Measurements from ENCODE around the gene PDAP1. TPM values are rescaled to one million over a fixed set of nuclear protein-coding genes. Genes with fewer than 3 reads are reported as not detected.
"Not testable (repeated sequence)": the region's sequence is repeated elsewhere in the genome, so short reads cannot be mapped to it uniquely, and the experiment has no call there.

PDAP1 gene
- total RNA-seq, 1 experiment from 2014 or later = 87.2 TPM

GRCh38 chr7:99355098-99355497, 53.3 kb downstream of the PDAP1 start:
- Mint-ChIP-seq H3K4me3 (ENCODE audit: low read depth, unreplicated experiment) (no peak overlapping the region), H3K9me3 (ENCODE audit: low read depth, unreplicated experiment) (no peaks in the 10 kb centered on the region), H3K4me1 (ENCODE audit: low read depth, unreplicated experiment) (no peaks in the 10 kb centered on the region), H3K27ac (ENCODE audit: unreplicated experiment) (no peak overlapping the region), H3K36me3 (ENCODE audit: insufficient read depth, unreplicated experiment) (peaks cover 48% of the 10 kb centered on the region), H3K27me3 (ENCODE audit: unreplicated experiment) (no peaks in the 10 kb centered on the region)
- intact Hi-C loops (cut with micrococcal nuclease; ENCODE audit: unreplicated experiment) = no loop called here
- no TSS peak for BruUV-seq (replicated peaks)
- TF ChIP-seq CTCF (IDR thresholded peaks at IDR 0.05; ENCODE audit: unreplicated experiment) = no peak
- CTCF ChIA-PET = no interaction called here
- no peak for DNase-seq

- DNase-seq = no peak
- H3K4me3 Mint-ChIP-seq (ENCODE audit: low read depth, unreplicated experiment) = no peak overlapping the region
- peaks cover 31% of the 10 kb centered on the region for H3K36me3 Mint-ChIP-seq (ENCODE audit: insufficient read depth, unreplicated experiment)
- BruUV-seq (replicated peaks) = no TSS peak
- no peak for TF ChIP-seq CTCF (IDR thresholded peaks at IDR 0.05; ENCODE audit: unreplicated experiment)
- H3K27ac Mint-ChIP-seq (ENCODE audit: unreplicated experiment) = no peak overlapping the region
- intact Hi-C loops (cut with micrococcal nuclease; ENCODE audit: unreplicated experiment) = no loop called here
- no peaks in the 10 kb centered on the region for H3K4me1 Mint-ChIP-seq (ENCODE audit: low read depth, unreplicated experiment)
- CTCF ChIA-PET = no interaction called here
- H3K9me3 Mint-ChIP-seq (ENCODE audit: low read depth, unreplicated experiment) = no peaks in the 10 kb centered on the region
- H3K27me3 Mint-ChIP-seq (ENCODE audit: unreplicated experiment) = no peaks in the 10 kb centered on the region
Observed at GRCh38 chr7:99352247-99352646, 56.1 kb downstream of the PDAP1 start.

- H3K27ac Mint-ChIP-seq (ENCODE audit: unreplicated experiment); H3K9me3 Mint-ChIP-seq (ENCODE audit: low read depth, unreplicated experiment); BruUV-seq (replicated peaks); intact Hi-C loops (cut with micrococcal nuclease; ENCODE audit: unreplicated experiment); DNase-seq; H3K4me1 Mint-ChIP-seq (ENCODE audit: low read depth, unreplicated experiment); H3K4me3 Mint-ChIP-seq (ENCODE audit: low read depth, unreplicated experiment); H3K27me3 Mint-ChIP-seq (ENCODE audit: unreplicated experiment): not testable (repeated sequence)
- CTCF ChIA-PET = interaction anchor here (0.6 kb wide), 1 partner anchor 327 kb away, joined by 3 read pairs; no protein-coding TSS in a partner anchor
- H3K36me3 Mint-ChIP-seq (ENCODE audit: insufficient read depth, unreplicated experiment) = peaks cover 31% of the 10 kb centered on the region
Observed at GRCh38 chr7:99350641-99351040, 57.8 kb downstream of the PDAP1 start.

Other genes starting within 250 kb of the PDAP1 start
- 3.0 and 3.3 TPM in 2 replicates for gene KPNA7, start 200.5 kb downstream of the PDAP1 start, total RNA-seq (2022)
- gene MYH16, start 135.8 kb downstream of the PDAP1 start, total RNA-seq (2022) = 0.61 and 0.97 TPM in 2 replicates
- 146 TPM in 2 replicates for gene ARPC1A, start 82.7 kb downstream of the PDAP1 start, total RNA-seq (2022)
- gene ARPC1B, start 33.9 kb downstream of the PDAP1 start, total RNA-seq (2022) = 107 and 108 TPM in 2 replicates
- 62.8 and 82.7 TPM in 2 replicates for gene BUD31, start 372 bp upstream of the PDAP1 start, total RNA-seq (2022)
- 7.6 and 8.8 TPM in 2 replicates for gene PTCD1, start 30.2 kb upstream of the PDAP1 start, total RNA-seq (2022)
- gene CPSF4, start 30.3 kb upstream of the PDAP1 start, total RNA-seq (2022) = 33.4 and 37.2 TPM in 2 replicates
- 222 and 234 TPM in 2 replicates for gene ATP5MF, start 57.6 kb upstream of the PDAP1 start, total RNA-seq (2022)
- gene ZNF789, start 64.3 kb upstream of the PDAP1 start, total RNA-seq (2022) = 17.2 and 18.9 TPM in 2 replicates
- 17.3 and 19.2 TPM in 2 replicates for gene ZNF394, start 91.7 kb upstream of the PDAP1 start, total RNA-seq (2022)
- 6.1 and 6.6 TPM in 2 replicates for gene ZKSCAN5, start 96.1 kb upstream of the PDAP1 start, total RNA-seq (2022)
- gene FAM200A, start 143.5 kb upstream of the PDAP1 start, total RNA-seq (2022) = 3.9 and 4.1 TPM in 2 replicates
- gene ZNF655, start 150.0 kb upstream of the PDAP1 start, total RNA-seq (2022) = not detected in 2 replicates
- not detected in 2 replicates for gene TMEM225B, start 189.7 kb upstream of the PDAP1 start, total RNA-seq (2022)
- gene ZSCAN25, start 208.3 kb upstream of the PDAP1 start, total RNA-seq (2022) = 12.9 and 13.5 TPM in 2 replicates

Measured in Calu3 (cell line).